ENCODE data around the gene NRL. TPM values are rescaled to one million over a fixed set of nuclear protein-coding genes. Genes with fewer than 3 reads are reported as not detected.
A peak's percentile ranks its signal among the peaks of the same experiment; 100 is the strongest.

The NRL gene
- total and polyA plus RNA-seq, 4 experiments from 2014 or later = 1.4 to 4.5 (median 2.2) TPM

DNA sequence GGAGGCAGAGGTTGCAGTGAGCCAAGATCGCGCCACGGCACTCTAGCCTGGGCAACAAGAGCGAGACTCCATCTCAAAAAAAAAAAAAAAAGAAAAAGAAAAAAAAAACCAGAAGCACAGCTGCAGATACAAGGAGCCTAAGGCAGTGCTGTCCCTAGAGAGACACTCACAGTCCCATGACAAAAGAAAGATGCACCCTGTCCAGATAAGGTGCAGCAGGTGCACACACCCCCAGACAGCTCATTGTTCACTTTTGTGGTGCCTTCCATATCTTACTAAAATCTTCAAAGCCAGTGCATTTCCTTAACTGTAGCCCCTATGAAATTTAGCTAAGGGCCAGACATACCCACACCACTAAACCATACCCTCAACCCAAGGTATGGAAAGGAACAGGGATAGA is 7.7 kb upstream of the NRL start:
- Mint-ChIP-seq H3K27ac (peak overlapping the region in 4 of 7 donors; percentile 35 to 48 (median 40)), H3K27me3 (no peaks in the 10 kb centered on the region), H3K9me3 (no peaks in the 10 kb centered on the region), H3K36me3 (peaks cover 56% of the 10 kb centered on the region in 2 donors), H3K4me1 (peaks cover 4 to 17% (median 8%) of the 10 kb centered on the region in 4 donors), H3K4me3 (no peak overlapping the region)
- peaks cover 2% of the 10 kb centered on the region for H3K4me1 ChIP-seq (ENCODE audit: insufficient read depth, low read length)
- H3K36me3 ChIP-seq (ENCODE audit: insufficient read depth, low read length) = peaks cover 60% of the 10 kb centered on the region
- no peak for DNase-seq
- CTCF ChIA-PET (ENCODE audit: partially characterized antibody) = no interaction called here
- intact Hi-C loops (cut with micrococcal nuclease) = no loop called here
- no peaks in the 10 kb centered on the region for H3K27me3 ChIP-seq (ENCODE audit: insufficient read depth, low read length)
- no peaks in the 10 kb centered on the region for H3K9me3 ChIP-seq (ENCODE audit: control insufficient read depth in 1 of 2, low read length in 2 of 2)
- no peak overlapping the region for H3K4me3 ChIP-seq (ENCODE audit: low read length in 2 of 2)
- H3K27ac ChIP-seq (ENCODE audit: low read depth, low read length) = no peak overlapping the region
- POLR2A ChIA-PET (ENCODE audit: partially characterized antibody) = interaction anchor here (0.7 to 9.6 kb wide), 2 partner anchors 11 to 28 kb away, joined by 4 to 347 read pairs; partner anchors contain the start of genes EMC9, FITM1 and PSME1

- Mint-ChIP-seq H3K36me3 (peaks cover 62 to 65% of the 10 kb centered on the region in 2 donors), H3K4me1 (peaks cover 10 to 29% (median 12%) of the 10 kb centered on the region in 4 donors), H3K27me3 (no peaks in the 10 kb centered on the region), H3K27ac (peak overlapping the region in 1 of 7 donors; percentile 42), H3K4me3 (no peak overlapping the region), H3K9me3 (no peaks in the 10 kb centered on the region)
- Histone ChIP-seq H3K9me3 (ENCODE audit: control insufficient read depth in 1 of 2, low read length in 2 of 2) (no peaks in the 10 kb centered on the region), H3K27me3 (ENCODE audit: insufficient read depth, low read length) (no peaks in the 10 kb centered on the region), H3K27ac (ENCODE audit: low read depth, low read length) (no peak overlapping the region), H3K36me3 (ENCODE audit: insufficient read depth, low read length) (peaks cover 63% of the 10 kb centered on the region), H3K4me1 (ENCODE audit: insufficient read depth, low read length) (peaks cover 14% of the 10 kb centered on the region), H3K4me3 (ENCODE audit: low read length in 2 of 2) (no peak overlapping the region)
- ChIA-PET CTCF (ENCODE audit: partially characterized antibody) (interaction anchor here (0.7 to 1.1 kb wide), 2 partner anchors 14 to 30 kb away, joined by 3 read pairs; no protein-coding TSS in a partner anchor), POLR2A (ENCODE audit: partially characterized antibody) (interaction anchor here (0.6 to 9.6 kb wide), 3 partner anchors 13 to 50 kb away, joined by 3 to 347 read pairs (median 3); partner anchors contain the start of genes EMC9, FITM1, PSME1 and PSME2)
- DNase-seq = no peak
- intact Hi-C loops (cut with micrococcal nuclease) = no loop called here
These were observed 6.5 kb upstream of the NRL start for GRCh38 chr14:24121210-24121609.

DNA sequence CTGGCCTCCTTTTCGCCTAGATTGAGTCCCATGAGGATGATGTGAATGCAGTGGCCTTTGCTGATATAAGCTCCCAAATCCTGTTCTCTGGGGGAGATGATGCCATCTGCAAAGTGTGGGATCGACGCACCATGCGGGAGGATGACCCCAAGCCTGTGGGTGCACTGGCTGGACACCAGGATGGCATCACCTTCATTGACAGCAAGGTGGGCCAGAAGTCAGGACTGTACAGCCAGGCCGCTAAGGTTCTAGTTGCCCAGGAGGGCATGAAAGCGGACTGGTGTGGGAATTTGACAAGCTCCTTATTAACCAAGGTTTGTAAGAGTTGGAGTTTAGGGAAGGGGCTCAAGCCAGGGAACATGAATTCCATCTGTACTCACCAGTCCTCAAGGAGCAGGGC is 4.9 kb upstream of the NRL start:
- Histone ChIP-seq H3K27ac (ENCODE audit: low read depth, low read length) (no peak overlapping the region), H3K9me3 (ENCODE audit: control insufficient read depth in 1 of 2, low read length in 2 of 2) (no peaks in the 10 kb centered on the region), H3K36me3 (ENCODE audit: insufficient read depth, low read length) (peaks cover 63% of the 10 kb centered on the region), H3K4me1 (ENCODE audit: insufficient read depth, low read length) (peaks cover 22% of the 10 kb centered on the region), H3K27me3 (ENCODE audit: insufficient read depth, low read length) (no peaks in the 10 kb centered on the region), H3K4me3 (ENCODE audit: low read length in 2 of 2) (no peak overlapping the region)
- no peaks in the 10 kb centered on the region for H3K27me3 Mint-ChIP-seq
- no peak overlapping the region for H3K4me3 Mint-ChIP-seq
- H3K9me3 Mint-ChIP-seq = peaks cover 0 to 2% (median 0%) of the 10 kb centered on the region in 8 donors
- intact Hi-C loops (cut with micrococcal nuclease) = loop anchor here (10.0 kb wide), 1 partner anchor 655 kb away; the partner anchor contains the start of gene NGDN
- no peak for DNase-seq
- POLR2A ChIA-PET (ENCODE audit: partially characterized antibody) = interaction anchor here (0.6 to 9.6 kb wide), 3 partner anchors 14 to 799 kb away, joined by 3 to 347 read pairs (median 4); partner anchors contain the start of genes EMC9, FITM1, PABPN1 and PSME1
- H3K36me3 Mint-ChIP-seq = peaks cover 58 to 75% of the 10 kb centered on the region in 2 donors
- CTCF ChIA-PET (ENCODE audit: partially characterized antibody) = interaction anchor here (1.2 to 1.8 kb wide), 2 partner anchors 28 to 41 kb away, joined by 4 to 5 read pairs; partner anchors contain the start of gene IRF9
- peak overlapping the region in 1 of 7 donors; percentile 54 for H3K27ac Mint-ChIP-seq
- peaks cover 19 to 41% (median 25%) of the 10 kb centered on the region in 4 donors for H3K4me1 Mint-ChIP-seq

- intact Hi-C loops (cut with micrococcal nuclease) = loop anchor here (10.0 kb wide), 1 partner anchor 652 kb away; the partner anchor contains the start of gene NGDN
- no peak for DNase-seq
- H3K27ac Mint-ChIP-seq = peak overlapping the region in 1 of 7 donors; percentile 98
- H3K36me3 Mint-ChIP-seq = peaks cover 42 to 62% of the 10 kb centered on the region in 2 donors
- H3K9me3 ChIP-seq (ENCODE audit: control insufficient read depth in 1 of 2, low read length in 2 of 2) = no peaks in the 10 kb centered on the region
- peaks cover 0 to 2% (median 0%) of the 10 kb centered on the region in 8 donors for H3K9me3 Mint-ChIP-seq
- peaks cover 19 to 44% (median 30%) of the 10 kb centered on the region in 4 donors for H3K4me1 Mint-ChIP-seq
- H3K4me1 ChIP-seq (ENCODE audit: insufficient read depth, low read length) = peaks cover 29% of the 10 kb centered on the region
- no peak overlapping the region for H3K4me3 ChIP-seq (ENCODE audit: low read length in 2 of 2)
- CTCF ChIA-PET (ENCODE audit: partially characterized antibody) = interaction anchor here (0.5 to 5.4 kb wide), 9 partner anchors 9 to 60 kb away, joined by 3 to 43 read pairs (median 7); partner anchors contain the start of genes IRF9, PCK2 and PSME1
- peaks cover 45% of the 10 kb centered on the region for H3K36me3 ChIP-seq (ENCODE audit: insufficient read depth, low read length)
- POLR2A ChIA-PET (ENCODE audit: partially characterized antibody) = interaction anchor here (1.2 to 9.6 kb wide), 6 partner anchors 17 to 59 kb away, joined by 3 to 347 read pairs (median 80); partner anchors contain the start of genes EMC9, FITM1, IRF9 and PCK2
- no peaks in the 10 kb centered on the region for H3K27me3 ChIP-seq (ENCODE audit: insufficient read depth, low read length)
- H3K4me3 Mint-ChIP-seq = no peak overlapping the region
- H3K27ac ChIP-seq (ENCODE audit: low read depth, low read length) = no peak overlapping the region
- H3K27me3 Mint-ChIP-seq = no peaks in the 10 kb centered on the region
These were observed 2.4 kb upstream of the NRL start for GRCh38 chr14:24117179-24117578.

DNA sequence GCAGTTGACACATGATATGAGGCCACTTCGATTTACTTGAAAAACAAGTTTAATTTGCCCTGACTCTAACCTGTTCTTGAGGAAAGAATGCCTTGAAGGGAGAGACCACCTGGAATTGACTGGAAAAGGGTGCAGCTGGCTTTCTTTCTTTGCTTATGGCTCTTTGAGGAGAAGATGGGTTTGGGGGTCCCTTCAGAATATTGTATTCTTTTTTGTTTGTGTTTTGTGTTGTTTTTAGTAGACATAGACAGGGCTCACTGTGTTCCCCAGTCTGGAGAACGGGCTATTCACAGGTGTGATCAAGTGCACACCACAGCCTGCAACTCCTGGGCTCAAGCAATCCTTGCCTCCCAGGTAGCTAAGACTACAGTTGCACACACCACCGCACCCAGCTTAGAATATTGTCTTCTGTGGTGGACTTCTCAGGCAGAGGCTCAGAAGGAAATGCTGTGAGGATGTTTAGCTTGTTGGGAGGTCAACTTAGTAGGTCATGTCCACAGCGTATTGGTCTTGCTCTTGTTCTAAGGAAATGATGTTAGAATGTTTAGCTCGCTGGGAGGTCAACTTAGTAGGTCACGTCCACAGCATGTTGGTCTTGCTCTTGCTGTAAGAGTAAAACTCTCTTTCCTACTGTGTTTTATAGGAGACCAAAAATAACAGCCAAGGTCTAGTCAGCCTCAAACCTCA is 1.5 kb upstream of the NRL start:
- ChIA-PET POLR2A (ENCODE audit: partially characterized antibody) (interaction anchor here (1.2 to 9.6 kb wide), 10 partner anchors 18 to 314 kb away, joined by 3 to 347 read pairs (median 30); partner anchors contain the start of genes CARMIL3, CBLN3, CIDEB and EMC9), CTCF (ENCODE audit: partially characterized antibody) (interaction anchor here (0.7 to 5.4 kb wide), 10 partner anchors 8 to 65 kb away, joined by 3 to 43 read pairs (median 8); partner anchors contain the start of genes IRF9, PCK2, PSME1 and PSME2)
- Histone ChIP-seq H3K27me3 (ENCODE audit: insufficient read depth, low read length) (no peaks in the 10 kb centered on the region), H3K4me3 (ENCODE audit: low read length in 2 of 2) (peak overlapping the region; percentile 97 to 98), H3K9me3 (ENCODE audit: control insufficient read depth in 1 of 2, low read length in 2 of 2) (no peaks in the 10 kb centered on the region), H3K4me1 (ENCODE audit: insufficient read depth, low read length) (peaks cover 29% of the 10 kb centered on the region), H3K27ac (ENCODE audit: low read depth, low read length) (peak overlapping the region; percentile 98), H3K36me3 (ENCODE audit: insufficient read depth, low read length) (peaks cover 38% of the 10 kb centered on the region)
- Mint-ChIP-seq H3K36me3 (peaks cover 37 to 57% of the 10 kb centered on the region in 2 donors), H3K27me3 (no peaks in the 10 kb centered on the region), H3K4me3 (peak overlapping the region; percentile 95 to 99 (median 98)), H3K9me3 (peaks cover 0 to 2% (median 0%) of the 10 kb centered on the region in 8 donors), H3K27ac (peak overlapping the region; percentile 23 to 100 (median 99)), H3K4me1 (peaks cover 19 to 44% (median 30%) of the 10 kb centered on the region in 4 donors)
- intact Hi-C loops (cut with micrococcal nuclease) = loop anchor here (10.0 kb wide), 1 partner anchor 651 kb away; the partner anchor contains the start of gene NGDN
- DNase-seq = no peak

- Mint-ChIP-seq H3K9me3 (peaks cover 0 to 2% (median 0%) of the 10 kb centered on the region in 8 donors), H3K36me3 (peaks cover 30 to 52% of the 10 kb centered on the region in 2 donors), H3K4me3 (peak overlapping the region; percentile 95 to 99 (median 98)), H3K27me3 (no peaks in the 10 kb centered on the region), H3K4me1 (peaks cover 19 to 44% (median 30%) of the 10 kb centered on the region in 4 donors), H3K27ac (peak overlapping the region; percentile 98 to 100 (median 99))
- CTCF ChIA-PET (ENCODE audit: partially characterized antibody) = interaction anchor here (1.2 to 5.4 kb wide), 13 partner anchors 12 to 193 kb away, joined by 3 to 43 read pairs (median 9); partner anchors contain the start of genes IRF9, MDP1, PCK2 and PSME1
- POLR2A ChIA-PET (ENCODE audit: partially characterized antibody) = interaction anchor here (0.6 to 9.6 kb wide), 28 partner anchors 9 to 321 kb away, joined by 3 to 347 read pairs (median 11); partner anchors contain the start of genes CARMIL3, CBLN3, CHMP4A and CIDEB
- Histone ChIP-seq H3K4me1 (ENCODE audit: insufficient read depth, low read length) (peaks cover 29% of the 10 kb centered on the region), H3K27ac (ENCODE audit: low read depth, low read length) (peak overlapping the region; percentile 98), H3K4me3 (ENCODE audit: low read length in 2 of 2) (peak overlapping the region; percentile 97 to 98), H3K9me3 (ENCODE audit: control insufficient read depth in 1 of 2, low read length in 2 of 2) (no peaks in the 10 kb centered on the region), H3K27me3 (ENCODE audit: insufficient read depth, low read length) (no peaks in the 10 kb centered on the region), H3K36me3 (ENCODE audit: insufficient read depth, low read length) (peaks cover 31% of the 10 kb centered on the region)
- no peak for DNase-seq
- intact Hi-C loops (cut with micrococcal nuclease) = loop anchor here (2.0 to 10.0 kb wide), 2 partner anchors 97 to 651 kb away; partner anchors contain the start of genes CHMP4A and NGDN
These were observed 826 bp upstream of the NRL start for GRCh38 chr14:24115422-24116127.

Measured in CD4-positive, alpha-beta memory T cell (primary cell).